GM18520 (cell line): Measurements from ENCODE around the gene DLST.

Source experiments
- ATAC-seq: cut with Tn5 transposase; IDR thresholded peaks from one replicate; pipeline ENCODE4 v1.9.1; 2021; ENCODE audit not compliant: unreplicated experiment

The DLST gene

GRCh38 chr14:74952697-74953484 is 71.2 kb downstream of the DLST start:
- no peak for ATAC-seq
